ENCODE results near the gene PCDH19. TPM values are rescaled to one million over a fixed set of nuclear protein-coding genes. Genes with fewer than 3 reads are reported as not detected.

PCDH19 gene, protein sequence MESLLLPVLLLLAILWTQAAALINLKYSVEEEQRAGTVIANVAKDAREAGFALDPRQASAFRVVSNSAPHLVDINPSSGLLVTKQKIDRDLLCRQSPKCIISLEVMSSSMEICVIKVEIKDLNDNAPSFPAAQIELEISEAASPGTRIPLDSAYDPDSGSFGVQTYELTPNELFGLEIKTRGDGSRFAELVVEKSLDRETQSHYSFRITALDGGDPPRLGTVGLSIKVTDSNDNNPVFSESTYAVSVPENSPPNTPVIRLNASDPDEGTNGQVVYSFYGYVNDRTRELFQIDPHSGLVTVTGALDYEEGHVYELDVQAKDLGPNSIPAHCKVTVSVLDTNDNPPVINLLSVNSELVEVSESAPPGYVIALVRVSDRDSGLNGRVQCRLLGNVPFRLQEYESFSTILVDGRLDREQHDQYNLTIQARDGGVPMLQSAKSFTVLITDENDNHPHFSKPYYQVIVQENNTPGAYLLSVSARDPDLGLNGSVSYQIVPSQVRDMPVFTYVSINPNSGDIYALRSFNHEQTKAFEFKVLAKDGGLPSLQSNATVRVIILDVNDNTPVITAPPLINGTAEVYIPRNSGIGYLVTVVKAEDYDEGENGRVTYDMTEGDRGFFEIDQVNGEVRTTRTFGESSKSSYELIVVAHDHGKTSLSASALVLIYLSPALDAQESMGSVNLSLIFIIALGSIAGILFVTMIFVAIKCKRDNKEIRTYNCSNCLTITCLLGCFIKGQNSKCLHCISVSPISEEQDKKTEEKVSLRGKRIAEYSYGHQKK (N-terminal part only)
- total RNA-seq (2022; extraction: Qiagen RNA extraction; ENCODE audit: low read depth), result 0.02 to 0.06 TPM (median 0.04 TPM) in 3 of 5 replicates, not detected in the others

DNA sequence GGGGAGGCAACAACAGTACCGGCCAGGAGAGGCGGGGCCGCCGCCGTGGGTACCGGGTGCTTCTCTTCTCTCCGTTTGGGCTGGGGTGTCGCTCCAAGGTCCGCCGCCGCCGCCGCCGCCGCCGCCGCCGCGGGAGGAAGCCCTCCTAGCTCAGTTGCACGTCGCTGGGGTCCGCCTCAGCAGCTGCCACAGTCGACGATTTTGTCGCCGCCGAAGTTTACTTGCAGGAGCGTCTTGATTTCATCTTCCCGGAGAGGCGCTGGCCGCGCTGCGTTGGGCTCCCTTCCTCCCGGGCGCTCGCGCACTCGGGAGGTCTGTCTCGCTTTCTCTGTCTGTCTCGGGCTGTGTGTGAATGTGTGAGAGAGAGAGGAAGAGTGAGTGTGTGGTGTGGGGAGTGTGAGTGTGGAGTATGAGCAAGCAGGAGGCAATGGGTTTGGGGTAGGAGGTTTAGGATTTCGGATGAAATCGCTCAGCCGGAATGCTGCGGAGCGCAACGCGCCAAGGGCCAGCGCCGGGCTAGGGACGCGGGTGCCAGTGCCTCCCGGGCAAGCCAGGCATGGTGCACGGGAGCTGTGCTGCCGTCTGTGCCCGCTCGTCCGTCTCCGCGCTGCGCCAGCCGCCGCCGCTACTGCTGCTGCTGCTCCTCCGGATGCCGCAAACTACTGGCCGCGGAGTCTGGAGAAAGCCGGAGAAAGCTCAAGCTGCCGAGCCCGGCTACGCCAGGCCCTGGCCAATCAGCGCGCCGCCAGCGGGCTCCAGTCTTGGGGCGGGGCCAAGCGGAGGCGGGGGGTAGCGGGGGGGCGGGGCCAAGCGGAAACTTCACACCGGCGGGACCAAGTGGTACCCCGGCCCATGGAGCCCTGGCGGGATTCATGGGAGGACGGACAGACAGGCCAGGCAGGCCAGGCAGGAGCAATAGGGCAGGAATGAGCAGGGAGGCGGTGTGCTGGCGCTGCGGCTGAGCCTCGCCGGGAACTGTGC, at the start of gene PCDH19:
Gene PCDH19 (minus strand): TSS at position 664 of the 981 bp plus-strand sequence. CDS start 1,676 bp downstream, outside the sequence.

Other genes with a start within 250 kb of the PCDH19 start
- not detected in 5 replicates for gene TNMD, start 174.7 kb upstream of the PCDH19 start, total RNA-seq (2022; extraction: Qiagen RNA extraction; ENCODE audit: low read depth)
- gene TSPAN6, start 226.5 kb upstream of the PCDH19 start, total RNA-seq (2022; extraction: Qiagen RNA extraction; ENCODE audit: low read depth), result 32.1 to 46.5 TPM (median 38.3 TPM) in 5 replicates
- 2.4 to 5.3 TPM (median 3.3 TPM) in 5 replicates for gene SRPX2, start 233.9 kb upstream of the PCDH19 start, total RNA-seq (2022; extraction: Qiagen RNA extraction; ENCODE audit: low read depth)